ENCODE results near the gene METTL5.
"Not testable (repeated sequence)": the region's sequence is repeated elsewhere in the genome, so short reads cannot be mapped to it uniquely, and the experiment has no call there.

Gene METTL5

GRCh38 chr2:169824373-169825333, at the start of gene METTL5:
METTL5 (minus strand) TSS chr2:169824905; CDS start chr2:169824597, 308 bp downstream.
- in situ Hi-C loops (cut with MboI; ENCODE audit: low sequenced_read_pairs), result no loop called here

- in situ Hi-C loops (cut with MboI; ENCODE audit: low sequenced_read_pairs), result no loop called here
These were observed 47.3 kb upstream of the METTL5 start for GRCh38 chr2:169871994-169872393.

GRCh38 chr2:169871369-169871768, 46.7 kb upstream of the METTL5 start:
- in situ Hi-C loops (cut with MboI; ENCODE audit: low sequenced_read_pairs), result not testable (repeated sequence)

- in situ Hi-C loops (cut with MboI; ENCODE audit: low sequenced_read_pairs), result no loop called here
These were observed 44.2 kb upstream of the METTL5 start for GRCh38 chr2:169868951-169869350.

GRCh38 chr2:169867579-169867978, 42.9 kb upstream of the METTL5 start:
- in situ Hi-C loops (cut with MboI; ENCODE audit: low sequenced_read_pairs), result no loop called here

- in situ Hi-C loops (cut with MboI; ENCODE audit: low sequenced_read_pairs), result not testable (repeated sequence)
These were observed 41.5 kb upstream of the METTL5 start for GRCh38 chr2:169866230-169866629.

- in situ Hi-C loops (cut with MboI; ENCODE audit: low sequenced_read_pairs), result no loop called here
These were observed 40.8 kb upstream of the METTL5 start for GRCh38 chr2:169865492-169865891.

- in situ Hi-C loops (cut with MboI; ENCODE audit: low sequenced_read_pairs), result no loop called here
These were observed 38.1 kb upstream of the METTL5 start for GRCh38 chr2:169862816-169863215.

GRCh38 chr2:169860149-169860548, 35.4 kb upstream of the METTL5 start:
- in situ Hi-C loops (cut with MboI; ENCODE audit: low sequenced_read_pairs), result no loop called here

- in situ Hi-C loops (cut with MboI; ENCODE audit: low sequenced_read_pairs), result no loop called here
These were observed 34.7 kb upstream of the METTL5 start for GRCh38 chr2:169859423-169859822.

- in situ Hi-C loops (cut with MboI; ENCODE audit: low sequenced_read_pairs), result not testable (repeated sequence)
These were observed 30.9 kb upstream of the METTL5 start for GRCh38 chr2:169855281-169856258.

GRCh38 chr2:169853041-169853668, 28.4 kb upstream of the METTL5 start:
- in situ Hi-C loops (cut with MboI; ENCODE audit: low sequenced_read_pairs), result no loop called here

- in situ Hi-C loops (cut with MboI; ENCODE audit: low sequenced_read_pairs), result no loop called here
These were observed 25.0 kb upstream of the METTL5 start for GRCh38 chr2:169849710-169850109.

- in situ Hi-C loops (cut with MboI; ENCODE audit: low sequenced_read_pairs), result not testable (repeated sequence)
These were observed 24.4 kb upstream of the METTL5 start for GRCh38 chr2:169848959-169849693.

GRCh38 chr2:169845016-169845415, 20.3 kb upstream of the METTL5 start:
- in situ Hi-C loops (cut with MboI; ENCODE audit: low sequenced_read_pairs), result no loop called here

- in situ Hi-C loops (cut with MboI; ENCODE audit: low sequenced_read_pairs), result not testable (repeated sequence)
These were observed 16.9 kb upstream of the METTL5 start for GRCh38 chr2:169841625-169842024.

GRCh38 chr2:169840747-169841142, 16.0 kb upstream of the METTL5 start:
- in situ Hi-C loops (cut with MboI; ENCODE audit: low sequenced_read_pairs), result no loop called here

GRCh38 chr2:169839954-169840746, 15.4 kb upstream of the METTL5 start:
- in situ Hi-C loops (cut with MboI; ENCODE audit: low sequenced_read_pairs), result no loop called here

- in situ Hi-C loops (cut with MboI; ENCODE audit: low sequenced_read_pairs), result no loop called here
These were observed 14.2 kb upstream of the METTL5 start for GRCh38 chr2:169838743-169839489.
